ENCODE results near the gene ULBP1. TPM values are rescaled to one million over a fixed set of nuclear protein-coding genes. Genes with fewer than 3 reads are reported as not detected.
"Not testable (repeated sequence)": the region's sequence is repeated elsewhere in the genome, so short reads cannot be mapped to it uniquely, and the experiment has no call there.

Gene ULBP1
- total RNA-seq, 1 experiment from 2014 or later: 1.6 TPM

GRCh38 chr6:149965194-149966020 is 1.7 kb downstream of the ULBP1 start:
- Mint-ChIP-seq H3K4me1 (peaks cover 20 to 25% of the 10 kb centered on the region in 2 experiments), H3K9me3 (no peaks in the 10 kb centered on the region; a peak in 1 of 5 replicates), H3K27me3 (ENCODE audit: low read depth) (peaks cover 100% of the 10 kb centered on the region), H3K4me3 (peak overlapping the region; percentile 83 to 85), H3K36me3 (ENCODE audit: insufficient read depth in 1 of 3, low read depth in 3 of 3) (peaks cover 0 to 6% (median 0%) of the 10 kb centered on the region in 3 experiments; a peak in 2 of 7 replicates), H3K27ac (peak overlapping the region in 1 of 3 experiments; percentile 79; a peak in 1 of 7 replicates)
- no peak overlapping the region for H2BK12ac ChIP-seq (ENCODE audit: insufficient read length, low read depth, low read length)
- H3K79me2 ChIP-seq (ENCODE audit: insufficient read depth, low read length): no peaks in the 10 kb centered on the region
- no peak overlapping the region for H2BK120ac ChIP-seq (ENCODE audit: low read depth, low read length, poor library complexity, severe bottlenecking)
- peak overlapping the region; percentile 72 for H3K4me2 ChIP-seq (ENCODE audit: insufficient read depth, insufficient read length, low read length)
- peaks cover 3% of the 10 kb centered on the region for H4K20me1 ChIP-seq (ENCODE audit: control insufficient read depth, insufficient read depth, insufficient read length)
- no peak overlapping the region for H2BK5ac ChIP-seq (ENCODE audit: insufficient read length, low read length)
- no peak overlapping the region for H2BK15ac ChIP-seq (ENCODE audit: low read depth, low read length)
- H3K23ac ChIP-seq (ENCODE audit: insufficient read length, low read depth, low read length): no peak overlapping the region
- no peak overlapping the region for H3K56ac ChIP-seq (ENCODE audit: insufficient read length, low read depth, low read length)
- no peak for TF ChIP-seq CTCF (conservative IDR thresholded peaks at IDR 0.05)
- H3K14ac ChIP-seq (ENCODE audit: insufficient read depth, low read length): no peak overlapping the region
- H2BK20ac ChIP-seq (ENCODE audit: low read depth, low read length, poor library complexity, severe bottlenecking): no peak overlapping the region
- H3K9me3 ChIP-seq (ENCODE audit: control insufficient read depth, low read depth, low read length): no peaks in the 10 kb centered on the region
- no CpG with 5 or more reads among the region's 38 CpGs for WGBS (ENCODE audit: extremely low coverage, insufficient read length, low lambda C conversion rate)
- H3K27ac ChIP-seq (ENCODE audit: insufficient read length, low read depth, low read length): no peak overlapping the region
- no peak overlapping the region for H3K18ac ChIP-seq (ENCODE audit: insufficient read length, low read depth, low read length)
- H3K9ac ChIP-seq (ENCODE audit: extremely low read depth, insufficient read length, low read length): no peak overlapping the region
- no peak overlapping the region for H2AFZ ChIP-seq (ENCODE audit: low read length)
- peaks cover 14% of the 10 kb centered on the region for H3K23me2 ChIP-seq (ENCODE audit: insufficient read length, low read depth, low read length, poor library complexity, severe bottlenecking)
- no peak overlapping the region for H4K5ac ChIP-seq (ENCODE audit: insufficient read length, low read depth, low read length)
- H4K8ac ChIP-seq (replicated peaks; ENCODE audit: insufficient read length, low read depth, low read length): no peak overlapping the region
- DNase-seq: no peak
- H4K91ac ChIP-seq (ENCODE audit: insufficient read length, low read depth, low read length): no peak overlapping the region
- H3K27me3 ChIP-seq (ENCODE audit: insufficient read depth, low read length): peaks cover 56% of the 10 kb centered on the region
- no peak overlapping the region for H3K4ac ChIP-seq (ENCODE audit: low read depth, low read length)
- no peak overlapping the region for H2AK5ac ChIP-seq (ENCODE audit: insufficient read length, low read length)
- H3K4me1 ChIP-seq (ENCODE audit: insufficient read depth, low read length): 0 out of 2 replicates have a peak, but pooled peaks cover 2% of the 10 kb centered on the region
- no peak overlapping the region for H3T11ph ChIP-seq (ENCODE audit: low read length)
- no peaks in the 10 kb centered on the region for H3K79me1 ChIP-seq (ENCODE audit: insufficient read depth, low read depth, low read length, poor library complexity, severe bottlenecking)

GRCh38 chr6:149966319-149966718 is 2.6 kb downstream of the ULBP1 start:
- H3T11ph ChIP-seq (ENCODE audit: low read length); H3K79me2 ChIP-seq (ENCODE audit: insufficient read depth, low read length); H3K27ac ChIP-seq (ENCODE audit: insufficient read length, low read depth, low read length); H2BK120ac ChIP-seq (ENCODE audit: low read depth, low read length, poor library complexity, severe bottlenecking); H3K79me1 ChIP-seq (ENCODE audit: insufficient read depth, low read depth, low read length, poor library complexity, severe bottlenecking); H3K14ac ChIP-seq (ENCODE audit: insufficient read depth, low read length); H3K36me3 Mint-ChIP-seq (ENCODE audit: insufficient read depth in 1 of 3, low read depth in 3 of 3); H2BK12ac ChIP-seq (ENCODE audit: insufficient read length, low read depth, low read length); H3K4me3 Mint-ChIP-seq; H2BK20ac ChIP-seq (ENCODE audit: low read depth, low read length, poor library complexity, severe bottlenecking); DNase-seq; H2BK15ac ChIP-seq (ENCODE audit: low read depth, low read length); H3K23ac ChIP-seq (ENCODE audit: insufficient read length, low read depth, low read length); H3K9me3 ChIP-seq (ENCODE audit: control insufficient read depth, low read depth, low read length); H2AK5ac ChIP-seq (ENCODE audit: insufficient read length, low read length); H2AFZ ChIP-seq (ENCODE audit: low read length); H3K56ac ChIP-seq (ENCODE audit: insufficient read length, low read depth, low read length); H2BK5ac ChIP-seq (ENCODE audit: insufficient read length, low read length); H3K4me1 ChIP-seq (ENCODE audit: insufficient read depth, low read length); H3K9ac ChIP-seq (ENCODE audit: extremely low read depth, insufficient read length, low read length); H3K27ac Mint-ChIP-seq; H3K18ac ChIP-seq (ENCODE audit: insufficient read length, low read depth, low read length); H3K9me3 Mint-ChIP-seq; H3K4me2 ChIP-seq (ENCODE audit: insufficient read depth, insufficient read length, low read length); H3K4ac ChIP-seq (ENCODE audit: low read depth, low read length); H4K91ac ChIP-seq (ENCODE audit: insufficient read length, low read depth, low read length); H4K8ac ChIP-seq (replicated peaks; ENCODE audit: insufficient read length, low read depth, low read length); H4K20me1 ChIP-seq (ENCODE audit: control insufficient read depth, insufficient read depth, insufficient read length); H4K5ac ChIP-seq (ENCODE audit: insufficient read length, low read depth, low read length): not testable (repeated sequence)
- peaks cover 20 to 25% of the 10 kb centered on the region in 2 experiments for H3K4me1 Mint-ChIP-seq
- peaks cover 14% of the 10 kb centered on the region for H3K23me2 ChIP-seq (ENCODE audit: insufficient read length, low read depth, low read length, poor library complexity, severe bottlenecking)
- H3K27me3 Mint-ChIP-seq (ENCODE audit: low read depth): peaks cover 100% of the 10 kb centered on the region
- peaks cover 56% of the 10 kb centered on the region for H3K27me3 ChIP-seq (ENCODE audit: insufficient read depth, low read length)
- WGBS (ENCODE audit: extremely low coverage, insufficient read length, low lambda C conversion rate): no CpG with 5 or more reads among the region's 2 CpGs

Measured in H9 (cell line).